Endometrium (tissue), 2 donors: ENCODE data around the gene RWDD3.

ENCODE experiments used
- FAIRE-seq: peaks from 2 replicates; lab custom pipeline; 2012; peaks lifted over from hg19 to GRCh38; lab: Jason Lieb, UNC
- donor health status: control.
- donor health status: control.

RWDD3 gene

GRCh38 chr1:95233737-95234500 is at the start of gene RWDD3:
TSS of gene RWDD3 (plus strand) at chr1:95234210. CDS start at chr1:95234231, 21 bp downstream.
- FAIRE-seq: no peak

- no peak for FAIRE-seq
Measured at GRCh38 chr1:95186149-95186548, 47.9 kb upstream of the RWDD3 start.

- no peak for FAIRE-seq
Measured at GRCh38 chr1:95193591-95193990, 40.4 kb upstream of the RWDD3 start.

- no peak for FAIRE-seq
Measured at GRCh38 chr1:95195046-95195445, 39.0 kb upstream of the RWDD3 start.

- FAIRE-seq: peak; percentile 82
Measured at GRCh38 chr1:95196017-95196416, 38.0 kb upstream of the RWDD3 start.

GRCh38 chr1:95197616-95198252 is 36.3 kb upstream of the RWDD3 start:
- FAIRE-seq: no peak

- no peak for FAIRE-seq
Measured at GRCh38 chr1:95201905-95202304, 32.1 kb upstream of the RWDD3 start.

- no peak for FAIRE-seq
Measured at GRCh38 chr1:95203908-95204437, 30.0 kb upstream of the RWDD3 start.

- FAIRE-seq: no peak
Measured at GRCh38 chr1:95206514-95206913, 27.5 kb upstream of the RWDD3 start.

GRCh38 chr1:95207223-95207935 is 26.6 kb upstream of the RWDD3 start:
- FAIRE-seq: no peak

GRCh38 chr1:95208876-95209275 is 25.1 kb upstream of the RWDD3 start:
- FAIRE-seq: no peak

- no peak for FAIRE-seq
Measured at GRCh38 chr1:95209291-95209690, 24.7 kb upstream of the RWDD3 start.

GRCh38 chr1:95216292-95216990 is 17.6 kb upstream of the RWDD3 start:
- FAIRE-seq: no peak

- no peak for FAIRE-seq
Measured at GRCh38 chr1:95217371-95217770, 16.6 kb upstream of the RWDD3 start.

GRCh38 chr1:95219407-95219806 is 14.6 kb upstream of the RWDD3 start:
- no peak for FAIRE-seq

GRCh38 chr1:95221306-95221705 is 12.7 kb upstream of the RWDD3 start:
- FAIRE-seq: no peak

- FAIRE-seq: no peak
Measured at GRCh38 chr1:95222629-95223028, 11.4 kb upstream of the RWDD3 start.

- no peak for FAIRE-seq
Measured at GRCh38 chr1:95223110-95223509, 10.9 kb upstream of the RWDD3 start.

GRCh38 chr1:95226781-95227660 is 7.0 kb upstream of the RWDD3 start:
- FAIRE-seq: no peak

GRCh38 chr1:95229037-95229436 is 5.0 kb upstream of the RWDD3 start:
- FAIRE-seq: no peak

- FAIRE-seq: no peak
Measured at GRCh38 chr1:95229706-95230105, 4.3 kb upstream of the RWDD3 start.
